Spleen (tissue), 3 donors: ENCODE results near the gene NFIC.

Experiments
- POLR2A ChIP-seq, 3 donors: fragments of 450-650 bp; IDR thresholded peaks; one replicate each; pipeline ENCODE4 v1.5.1; 2017; ENCODE audit warnings: antibody characterized with exemption in 3 of 3, mild to moderate bottlenecking in 1 of 3
- POLR2AphosphoS5 ChIP-seq, 3 donors: sonication (generic); formaldehyde crosslinking; IDR thresholded peaks; one replicate each; pipeline ENCODE4 v1.5.1; 2017; ENCODE audit warnings: antibody characterized with exemption in 3 of 3

- TF ChIP-seq POLR2AphosphoS5 (IDR thresholded peaks at IDR 0.05) (no peak), POLR2A (IDR thresholded peaks at IDR 0.05) (no peak)
These were observed 2.0 kb downstream of the NFIC start for GRCh38 chr19:3368441-3368795.
